SH-SY5Y (cell line): Measurements from ENCODE around the gene FIGNL1.

ENCODE experiments used
- GATA2 ChIP-seq: IDR thresholded peaks from 2 replicates; pipeline ENCODE4 v1.6.1; 2011; ENCODE audit warnings: mild to moderate bottlenecking, low read depth, low read length
- GATA3 ChIP-seq: IDR thresholded peaks from 2 replicates; pipeline ENCODE4 v1.6.1; 2011; ENCODE audit warnings: low read depth, mild to moderate bottlenecking, low read length, moderate library complexity

DNA sequence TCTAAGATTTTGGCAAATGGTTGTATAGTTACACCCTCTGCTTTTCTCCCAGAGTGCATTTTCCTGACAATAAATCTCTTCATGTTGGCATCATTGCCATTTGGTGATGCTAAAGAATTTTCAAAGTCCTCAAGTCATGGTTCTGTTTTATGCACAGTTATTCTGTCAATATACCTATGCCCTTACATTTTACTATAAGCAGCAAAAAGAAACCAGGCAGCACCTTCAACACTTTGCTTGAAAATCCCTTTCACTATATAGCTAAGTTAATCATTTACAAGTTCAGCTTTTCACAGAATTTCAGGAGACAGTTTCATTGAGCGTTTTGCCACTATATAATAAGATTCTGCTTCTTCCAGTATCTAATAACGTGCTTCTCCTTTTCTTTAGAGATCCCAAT lies 22.6 kb downstream of the FIGNL1 start:
- no peak for TF ChIP-seq GATA2
- no peak for TF ChIP-seq GATA3
